Measurements from ENCODE around the gene PPP1R12A.

PPP1R12A gene

GRCh38 chr12:79769860-79770485 is 164.9 kb downstream of the PPP1R12A start:
- Histone ChIP-seq H3K4me2 (ENCODE audit: low read length) (no peak overlapping the region), H3K9ac (no peak overlapping the region), H3K79me2 (no peaks in the 10 kb centered on the region), H3K27ac (no peak overlapping the region), H2AFZ (no peak overlapping the region), H3K27me3 (ENCODE audit: control insufficient read depth, insufficient read depth, low read length) (no peaks in the 10 kb centered on the region), H3K4me3 (ENCODE audit: low read depth, low read length) (no peak overlapping the region), H3K4me1 (peaks cover 6% of the 10 kb centered on the region), H3K9me3 (ENCODE audit: control insufficient read depth, low read length) (no peaks in the 10 kb centered on the region), H3K36me3 (ENCODE audit: control insufficient read depth, insufficient read depth, low read length) (no peaks in the 10 kb centered on the region)
- TF ChIP-seq CTCF (IDR thresholded peaks at IDR 0.05) = no peak

DNA sequence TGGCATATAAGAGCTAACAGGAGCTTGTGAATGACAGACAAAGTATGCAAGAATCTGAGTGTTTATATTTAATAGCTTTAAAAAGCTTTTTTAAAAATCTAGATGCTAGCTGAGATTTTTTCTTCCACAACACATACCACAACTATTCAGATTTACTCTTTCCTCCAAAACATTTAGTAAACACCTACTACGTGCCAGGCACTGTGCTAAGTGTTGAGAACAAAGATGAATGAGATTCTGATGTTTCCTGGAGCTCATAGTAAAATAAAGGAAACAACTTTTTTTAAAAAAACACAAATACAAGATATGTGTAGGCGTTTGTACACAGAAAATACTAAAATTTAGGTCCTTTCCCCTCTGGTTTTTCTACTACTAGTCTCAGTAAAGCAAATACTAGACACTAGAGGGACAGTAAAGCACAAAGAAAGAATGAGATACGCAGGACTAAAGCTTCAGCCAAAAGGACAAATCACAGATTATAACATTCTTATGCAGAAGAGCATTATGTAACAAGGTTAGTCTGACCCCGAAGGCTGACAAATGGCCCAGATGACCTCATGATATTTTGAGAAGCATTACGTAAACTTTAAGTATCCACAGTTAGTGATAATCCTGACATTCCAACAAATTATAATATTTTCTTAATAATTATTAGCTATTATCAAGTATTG is 165.6 kb downstream of the PPP1R12A start:
- Histone ChIP-seq H3K9ac (no peak overlapping the region), H3K27ac (no peak overlapping the region), H3K9me3 (ENCODE audit: control insufficient read depth, low read length) (no peaks in the 10 kb centered on the region)

DNA sequence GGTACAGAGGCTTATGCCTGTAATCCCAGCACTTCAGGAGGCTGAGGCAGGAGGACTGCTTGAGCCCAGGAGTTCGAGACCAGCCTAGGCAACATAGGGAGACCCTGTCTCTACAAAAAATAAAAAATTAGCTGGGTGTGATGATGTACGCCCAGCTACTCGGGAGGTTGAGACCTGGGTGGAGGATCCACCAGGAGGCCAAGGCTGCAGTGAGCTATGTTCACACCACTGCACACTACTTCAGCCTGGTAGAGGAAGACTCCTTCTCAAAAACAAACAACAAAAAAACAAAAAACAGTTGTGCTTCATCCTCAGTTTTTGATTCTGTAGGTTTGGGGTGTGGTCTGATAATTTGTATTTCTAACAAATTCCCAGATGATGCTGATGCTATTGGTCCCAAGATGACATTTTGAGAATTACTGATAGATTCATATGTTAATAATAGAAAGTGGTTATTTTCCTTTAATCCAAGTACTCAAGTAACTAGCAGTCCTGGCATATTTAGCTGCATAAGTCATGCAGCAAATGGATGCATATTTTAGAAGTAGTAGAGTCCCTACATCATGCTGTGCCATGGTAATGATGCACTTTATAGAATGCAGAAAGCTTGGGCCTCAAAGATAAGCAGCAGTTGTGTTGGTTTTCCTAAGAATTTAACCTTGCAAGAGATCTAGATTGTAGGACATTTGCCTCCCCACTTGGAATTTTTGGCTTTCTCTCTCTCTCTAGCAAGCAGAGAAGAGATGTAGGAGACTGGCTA is 168.0 kb downstream of the PPP1R12A start:
- Histone ChIP-seq H3K4me1 (peaks cover 6% of the 10 kb centered on the region), H3K27me3 (ENCODE audit: control insufficient read depth, insufficient read depth, low read length) (no peaks in the 10 kb centered on the region), H3K79me2 (no peaks in the 10 kb centered on the region), H3K9ac (no peak overlapping the region), H3K4me2 (ENCODE audit: low read length) (no peak overlapping the region), H3K27ac (no peak overlapping the region), H3K36me3 (ENCODE audit: control insufficient read depth, insufficient read depth, low read length) (no peaks in the 10 kb centered on the region), H2AFZ (no peak overlapping the region), H3K9me3 (ENCODE audit: control insufficient read depth, low read length) (no peaks in the 10 kb centered on the region), H3K4me3 (ENCODE audit: low read depth, low read length) (no peak overlapping the region)
- no peak for TF ChIP-seq CTCF (IDR thresholded peaks at IDR 0.05)

More for the DNA sequence above, 165.6 kb downstream of the PPP1R12A start:
- no peak overlapping the region for H3K4me2 ChIP-seq (ENCODE audit: low read length)
- no peak overlapping the region for H2AFZ ChIP-seq
- no peaks in the 10 kb centered on the region for H3K79me2 ChIP-seq
- H3K36me3 ChIP-seq (ENCODE audit: control insufficient read depth, insufficient read depth, low read length) = no peaks in the 10 kb centered on the region
- no peaks in the 10 kb centered on the region for H3K27me3 ChIP-seq (ENCODE audit: control insufficient read depth, insufficient read depth, low read length)
- H3K4me1 ChIP-seq = peaks cover 6% of the 10 kb centered on the region
- no peak overlapping the region for H3K4me3 ChIP-seq (ENCODE audit: low read depth, low read length)
- TF ChIP-seq CTCF (IDR thresholded peaks at IDR 0.05) = no peak

DNA sequence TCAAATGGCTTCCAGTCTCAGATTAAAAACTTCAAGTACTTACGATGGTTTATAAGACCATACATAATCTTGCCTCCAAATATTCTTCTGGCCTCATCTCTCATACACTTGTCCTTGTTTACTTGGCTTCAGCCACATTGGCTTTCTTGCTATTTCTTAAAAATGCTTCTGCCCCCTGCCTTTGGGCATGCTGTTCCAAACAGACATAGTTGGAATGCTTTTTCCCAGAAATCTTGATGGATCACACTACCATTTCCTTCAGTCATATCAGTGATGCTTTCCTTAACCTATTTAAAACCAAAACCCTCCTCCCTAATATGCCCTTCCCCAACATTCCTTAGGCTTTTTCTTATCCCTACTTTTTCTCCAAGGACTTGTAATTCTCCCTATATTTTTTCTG is 169.7 kb downstream of the PPP1R12A start:
- H3K27me3 ChIP-seq (ENCODE audit: control insufficient read depth, insufficient read depth, low read length) = no peaks in the 10 kb centered on the region
- no peak overlapping the region for H3K27ac ChIP-seq
- H3K9me3 ChIP-seq (ENCODE audit: control insufficient read depth, low read length) = no peaks in the 10 kb centered on the region
- TF ChIP-seq CTCF (IDR thresholded peaks at IDR 0.05) = no peak
- peaks cover 6% of the 10 kb centered on the region for H3K4me1 ChIP-seq
- H3K4me3 ChIP-seq (ENCODE audit: low read depth, low read length) = no peak overlapping the region
- no peaks in the 10 kb centered on the region for H3K36me3 ChIP-seq (ENCODE audit: control insufficient read depth, insufficient read depth, low read length)
- no peak overlapping the region for H3K4me2 ChIP-seq (ENCODE audit: low read length)
- H3K9ac ChIP-seq = no peak overlapping the region
- H2AFZ ChIP-seq = no peak overlapping the region
- H3K79me2 ChIP-seq = no peaks in the 10 kb centered on the region
